SH-SY5Y (cell line): ENCODE measurements around the gene CWC22.

ENCODE experiments used
- GATA2 ChIP-seq: IDR thresholded peaks from 2 replicates; pipeline ENCODE4 v1.6.1; 2011; ENCODE audit warnings: mild to moderate bottlenecking, low read depth, low read length
- GATA3 ChIP-seq: IDR thresholded peaks from 2 replicates; pipeline ENCODE4 v1.6.1; 2011; ENCODE audit warnings: low read depth, mild to moderate bottlenecking, low read length, moderate library complexity

GRCh38 chr2:180046776-180047175, 39.7 kb upstream of the CWC22 start:
- no peak for TF ChIP-seq GATA3
- no peak for TF ChIP-seq GATA2
